HepG2 (cell line): Measurements from ENCODE around the gene NPB. TPM values are rescaled to one million over a fixed set of nuclear protein-coding genes. Genes with fewer than 3 reads are reported as not detected.

ENCODE experiments used
- FOXC1 ChIP-seq: sonication (generic); formaldehyde crosslinking; IDR thresholded peaks from 2 replicates; pipeline ENCODE4 v1.8.0; 2022; ENCODE audit warnings: mild to moderate bottlenecking, missing genetic modification reagents, borderline replicate concordance
- GATAD2A ChIP-seq: IDR thresholded peaks from 2 replicates; pipeline ENCODE4 v1.6.1; 2016
- GTF3A ChIP-seq: sonication (generic); formaldehyde crosslinking; conservative IDR thresholded peaks from 2 replicates; pipeline ENCODE4 v1.4.0; 2020; ENCODE audit warnings: mild to moderate bottlenecking, missing genetic modification reagents
- ONECUT2 ChIP-seq: sonication (generic); formaldehyde crosslinking; IDR thresholded peaks from 2 replicates; pipeline ENCODE4 v1.4.0; 2020; ENCODE audit warnings: missing genetic modification reagents
- PAX8 ChIP-seq: sonication (generic); formaldehyde crosslinking; IDR thresholded peaks from 2 replicates; pipeline ENCODE4 v1.8.0; 2022; ENCODE audit warnings: mild to moderate bottlenecking, missing genetic modification reagents, borderline replicate concordance
- PHB2 ChIP-seq: fragments of 450-650 bp; IDR thresholded peaks from 2 replicates; pipeline ENCODE4 v1.6.1; 2018; ENCODE audit not compliant: partially characterized antibody
- PTBP1 ChIP-seq: fragments of 200-400 bp; formaldehyde crosslinking; IDR thresholded peaks from 2 replicates; pipeline ENCODE4 v1.6.1; 2018; ENCODE audit warnings: low read length, low read depth; ENCODE audit not compliant: poor library complexity, severe bottlenecking
- RARA ChIP-seq: IDR thresholded peaks from 2 replicates; pipeline ENCODE4 v1.6.1; 2016; ENCODE audit warnings: missing genetic modification reagents, missing compliant biosample characterization
- RNF219 ChIP-seq: sonication (generic); formaldehyde crosslinking; IDR thresholded peaks from 2 replicates; pipeline ENCODE4 v1.5.0; 2020; ENCODE audit warnings: mild to moderate bottlenecking, missing genetic modification reagents
- RXRB ChIP-seq: IDR thresholded peaks from 2 replicates; pipeline ENCODE4 v1.6.1; 2016; ENCODE audit warnings: borderline replicate concordance, missing genetic modification reagents, missing compliant biosample characterization
- TFE3 ChIP-seq: IDR thresholded peaks from 2 replicates; pipeline ENCODE4 v1.6.1; 2016
- XRCC5 ChIP-seq: fragments of 200-400 bp; formaldehyde crosslinking; optimal IDR thresholded peaks from 2 replicates; pipeline ENCODE3; 2017; ENCODE audit warnings: mild to moderate bottlenecking, low read length
- ZBTB46 ChIP-seq: sonication (generic); formaldehyde crosslinking; IDR thresholded peaks from 2 replicates; pipeline ENCODE4 v1.4.0; 2020; ENCODE audit warnings: mild to moderate bottlenecking, missing genetic modification reagents, borderline replicate concordance
- ZFP36L2 ChIP-seq: sonication (generic); formaldehyde crosslinking; IDR thresholded peaks from 2 replicates; pipeline ENCODE4 v1.4.0; 2020; ENCODE audit warnings: missing genetic modification reagents
- ZNF17 ChIP-seq: sonication (generic); formaldehyde crosslinking; IDR thresholded peaks from 2 replicates; pipeline ENCODE4 v1.5.0; 2020; ENCODE audit warnings: mild to moderate bottlenecking, missing genetic modification reagents
- ZNF337 ChIP-seq: sonication (generic); formaldehyde crosslinking; IDR thresholded peaks from 2 replicates; pipeline ENCODE4 v1.5.1; 2020; ENCODE audit warnings: missing genetic modification reagents, low read depth, mild to moderate bottlenecking, borderline replicate concordance
- ZNF34 ChIP-seq: sonication (generic); formaldehyde crosslinking; IDR thresholded peaks from 2 replicates; pipeline ENCODE4 v1.4.0; 2020; ENCODE audit warnings: mild to moderate bottlenecking, missing genetic modification reagents, borderline replicate concordance
- ZNF460 ChIP-seq: sonication (generic); formaldehyde crosslinking; IDR thresholded peaks from 2 replicates; pipeline ENCODE4 v1.5.1; 2020; ENCODE audit warnings: missing genetic modification reagents, mild to moderate bottlenecking, borderline replicate concordance
- ZNF746 ChIP-seq: sonication (generic); formaldehyde crosslinking; IDR thresholded peaks from 2 replicates; pipeline ENCODE4 v1.8.0; 2022; ENCODE audit warnings: mild to moderate bottlenecking, missing genetic modification reagents
- ZNF75D ChIP-seq: sonication (generic); formaldehyde crosslinking; IDR thresholded peaks from 2 replicates; pipeline ENCODE4 v1.8.1; 2023; ENCODE audit warnings: missing genetic modification reagents, mild to moderate bottlenecking, borderline replicate concordance
- ZNF780A ChIP-seq: sonication (generic); formaldehyde crosslinking; IDR thresholded peaks from 2 replicates; pipeline ENCODE4 v1.8.0; 2022; ENCODE audit warnings: mild to moderate bottlenecking, missing genetic modification reagents, moderate library complexity
- ZSCAN9 ChIP-seq: IDR thresholded peaks from 2 replicates; pipeline ENCODE4 v1.6.1; 2016; ENCODE audit warnings: borderline replicate concordance
- polyA plus RNA-seq, 8 experiments: library from polyadenylated mRNA; depleted of rRNA in 3 of 8; stranded (reverse) in 7 of 8; unstranded in 1 of 8; fragments of >200 nt; fragmentation: Illumina TruSeq in 4 of 8; extraction: Trizol in 4 of 8; gene quantifications; 2 replicates each; pipeline versions ENCODE4 v1.2.1 to v1.2.3, GENCODE V29; 2011 to 2016; ENCODE audit warnings: low read depth in 4 of 8, missing spikeins in 1 of 8, mixed read lengths in 1 of 8; ENCODE audit not compliant: insufficient read depth in 1 of 8
- total RNA-seq, 5 experiments: library from RNA; depleted of rRNA; stranded (reverse); fragments of >200 nt; fragmentation: Illumina TruSeq; extraction: Trizol; gene quantifications; 2 replicates each; pipeline ENCODE4 v1.2.3, GENCODE V29; 2016; ENCODE audit warnings: low read depth in 1 of 5
- TF ChIP-seq, protein P1 (sequence below): sonication (generic); formaldehyde crosslinking; IDR thresholded peaks from 2 replicates; pipeline ENCODE4 v1.9.0; 2022; ENCODE audit warnings: missing genetic modification reagents, mild to moderate bottlenecking, borderline replicate concordance

NPB gene
- total and polyA plus RNA-seq, 2 of the 13 experiments (the other 11 are each of a cell fraction or from before 2014, with no cell fraction given): 0.11 to 0.93 TPM

DNA sequence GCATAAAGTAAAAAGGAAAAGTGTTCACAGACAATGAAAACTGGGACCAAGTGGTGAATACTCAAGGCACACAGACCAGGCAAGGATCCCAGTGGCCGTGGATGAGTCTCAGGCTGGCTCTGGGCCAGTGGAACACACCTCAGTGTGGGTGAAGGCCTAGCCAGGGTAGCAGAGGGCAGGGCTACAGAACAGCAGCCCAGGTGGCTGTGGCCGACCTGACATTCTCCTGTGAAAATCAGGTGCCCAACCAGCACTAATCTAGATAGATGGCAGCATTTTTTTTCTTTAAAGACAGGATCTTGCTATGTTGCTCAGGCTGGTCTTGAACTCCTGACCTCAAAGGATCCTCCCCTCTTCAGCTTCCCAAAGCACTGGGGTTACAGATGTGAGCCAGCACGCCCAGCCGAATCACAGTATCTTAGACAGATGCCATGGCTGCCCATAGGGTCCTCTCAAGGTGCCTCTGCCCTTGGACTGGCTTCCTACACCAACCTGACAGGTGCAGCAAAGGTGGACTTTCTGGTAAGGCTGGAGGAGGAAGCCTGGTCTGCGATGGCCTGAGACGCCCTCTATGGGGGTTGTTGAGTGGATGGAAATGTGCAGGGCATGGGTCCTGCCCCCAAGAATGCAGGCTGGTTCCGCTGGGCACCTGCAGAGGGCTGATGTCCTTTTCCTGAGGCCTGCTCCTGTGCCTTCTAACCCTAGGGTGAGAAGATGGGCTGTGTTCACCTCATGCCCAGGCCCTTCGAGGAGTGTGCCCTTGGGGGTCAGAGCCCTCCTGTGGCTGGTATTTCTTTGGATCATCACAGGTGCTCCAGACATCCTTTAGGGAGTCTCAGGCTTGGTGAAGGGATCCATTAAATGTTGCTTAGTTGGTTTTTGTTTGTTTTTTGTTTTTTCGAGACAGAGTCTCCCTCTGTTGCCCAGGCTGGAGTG is 37.9 kb upstream of the NPB start (continued):
- TF ChIP-seq FOXC1 (CRISPR knock-in tag) (no peak), ZBTB46 (no peak), RARA (CRISPR knock-in tag) (no peak), GTF3A (no peak), ZNF17 (no peak), GATAD2A (no peak), RNF219 (no peak), ONECUT2 (CRISPR knock-in tag) (no peak), PTBP1 (no peak), ZNF34 (CRISPR knock-in tag) (no peak), ZNF337 (no peak), ZFP36L2 (no peak), ZNF746 (CRISPR knock-in tag) (no peak), ZNF780A (CRISPR knock-in tag) (no peak), TFE3 (no peak), ZSCAN9 (CRISPR knock-in tag) (no peak), ZNF75D (CRISPR knock-in tag) (no peak), PAX8 (CRISPR knock-in tag) (no peak), XRCC5 (no peak), PHB2 (no peak), ZNF460 (no peak), RXRB (CRISPR knock-in tag) (no peak)
- TF ChIP-seq, protein P1, sequence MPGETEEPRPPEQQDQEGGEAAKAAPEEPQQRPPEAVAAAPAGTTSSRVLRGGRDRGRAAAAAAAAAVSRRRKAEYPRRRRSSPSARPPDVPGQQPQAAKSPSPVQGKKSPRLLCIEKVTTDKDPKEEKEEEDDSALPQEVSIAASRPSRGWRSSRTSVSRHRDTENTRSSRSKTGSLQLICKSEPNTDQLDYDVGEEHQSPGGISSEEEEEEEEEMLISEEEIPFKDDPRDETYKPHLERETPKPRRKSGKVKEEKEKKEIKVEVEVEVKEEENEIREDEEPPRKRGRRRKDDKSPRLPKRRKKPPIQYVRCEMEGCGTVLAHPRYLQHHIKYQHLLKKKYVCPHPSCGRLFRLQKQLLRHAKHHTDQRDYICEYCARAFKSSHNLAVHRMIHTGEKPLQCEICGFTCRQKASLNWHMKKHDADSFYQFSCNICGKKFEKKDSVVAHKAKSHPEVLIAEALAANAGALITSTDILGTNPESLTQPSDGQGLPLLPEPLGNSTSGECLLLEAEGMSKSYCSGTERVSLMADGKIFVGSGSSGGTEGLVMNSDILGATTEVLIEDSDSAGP (CRISPR knock-in tag): 0 out of 2 replicates have a peak, but pooled peaks have one; percentile 53
